IPS-NIHi7 (cell line): ENCODE data around the gene OTX1.
"Not testable (repeated sequence)": the region's sequence is repeated elsewhere in the genome, so short reads cannot be mapped to it uniquely, and the experiment has no call there.

Source experiments
- DNase-seq: peaks from one replicate; pipeline ENCODE4 v3.0.0; 2012; ENCODE audit warnings: mixed read lengths; ENCODE audit errors: extremely low spot score

OTX1 gene

DNA sequence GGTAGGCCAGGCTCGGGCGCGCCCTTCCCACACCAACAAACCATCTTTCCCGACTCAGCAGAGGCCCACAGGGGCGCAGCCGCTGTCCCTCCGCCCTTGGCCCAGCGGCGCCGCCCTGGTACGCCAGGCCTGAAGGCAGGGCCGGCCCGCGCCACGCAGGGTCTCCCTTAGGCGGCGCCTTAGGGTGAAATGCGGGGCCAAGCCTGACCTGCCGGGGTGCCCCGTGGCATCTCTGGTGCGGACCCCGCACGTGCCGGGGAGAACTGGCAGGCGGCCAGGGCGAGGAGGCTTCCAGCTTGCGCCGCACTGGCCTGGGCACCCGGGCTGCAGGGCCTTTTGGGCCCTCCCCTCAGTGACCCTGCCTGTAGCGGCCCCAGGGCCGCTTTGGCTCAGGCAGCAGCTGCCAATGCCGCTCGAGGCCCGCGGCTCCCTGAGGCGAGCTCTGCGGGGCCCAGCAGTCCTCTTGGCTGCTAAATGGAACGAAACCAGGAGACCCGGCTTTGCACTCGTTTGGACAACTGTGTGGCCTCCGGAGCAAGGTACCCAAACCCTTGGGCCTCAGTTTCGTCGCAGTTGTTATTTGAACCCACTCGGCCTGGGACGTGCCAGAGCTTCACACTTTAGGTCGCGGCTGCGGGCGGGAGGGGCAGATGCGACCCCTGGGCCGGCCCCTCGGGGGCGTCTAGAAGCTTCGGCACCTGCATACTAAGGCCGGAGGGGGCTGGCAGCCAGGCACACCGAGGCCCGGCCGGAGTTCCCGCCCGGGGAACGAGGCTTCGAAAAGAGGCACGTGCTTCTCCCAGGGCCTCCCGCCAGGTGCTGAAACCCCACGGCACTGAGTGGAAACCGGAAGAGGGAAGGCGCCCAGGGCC lies 8.5 kb downstream of the OTX1 start:
- no peak for DNase-seq

DNA sequence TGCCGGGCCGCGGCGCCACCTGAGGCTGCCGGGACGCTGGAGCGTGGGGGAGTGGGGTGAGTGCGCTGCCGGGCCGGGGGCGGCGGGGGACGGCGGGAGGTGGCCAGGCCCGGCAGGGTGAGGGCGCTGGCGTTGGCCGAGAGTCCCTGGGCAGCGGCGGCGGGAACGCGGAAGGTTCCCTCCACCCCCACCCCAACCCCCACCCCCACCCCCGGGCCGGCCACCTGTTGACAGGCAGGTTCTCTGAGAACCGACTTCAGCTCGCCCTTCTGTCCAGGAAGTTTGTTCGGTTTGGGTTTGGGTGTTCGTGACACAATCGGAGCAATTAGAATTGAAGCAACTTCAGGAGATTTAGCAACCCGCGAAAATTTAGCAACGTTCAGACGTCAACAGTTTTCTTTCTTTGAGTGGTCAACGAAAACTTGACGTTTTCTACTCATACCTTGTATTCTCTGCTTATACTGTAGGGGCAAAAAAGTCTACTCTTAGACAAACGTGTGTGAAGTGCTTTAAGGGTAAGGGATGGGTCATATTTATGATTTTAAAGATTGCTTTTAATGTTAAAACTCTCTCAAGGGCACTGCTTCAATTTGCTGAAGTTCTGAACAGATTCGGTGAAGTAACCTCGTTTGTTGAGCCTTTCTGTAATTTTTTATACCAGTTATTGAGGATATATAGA lies 9.3 kb downstream of the OTX1 start:
- no peak for DNase-seq

DNA sequence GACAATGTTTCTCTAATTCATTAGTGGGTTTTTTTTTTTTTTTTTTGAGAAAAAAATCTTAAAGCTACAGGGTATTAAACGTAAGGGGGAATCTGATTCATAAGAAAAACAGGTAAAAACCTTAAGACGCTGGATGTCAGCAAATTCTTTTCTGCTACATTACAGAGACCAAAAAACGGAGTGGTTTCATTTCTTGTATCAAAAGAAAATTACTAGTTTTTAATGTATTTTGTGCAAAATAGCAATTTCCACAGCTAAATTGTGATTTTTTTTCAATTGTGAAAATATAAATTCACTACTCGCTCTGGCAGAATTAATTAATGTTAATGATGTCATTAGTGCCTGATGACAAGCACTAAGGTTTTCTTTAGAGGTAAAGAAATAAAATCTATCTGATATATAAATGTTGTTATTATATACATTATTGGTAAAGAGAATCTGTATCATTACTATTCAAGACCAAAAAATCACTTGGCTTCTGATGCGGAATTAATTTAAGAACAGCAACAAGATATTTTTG lies 9.9 kb downstream of the OTX1 start:
- no peak for DNase-seq

DNA sequence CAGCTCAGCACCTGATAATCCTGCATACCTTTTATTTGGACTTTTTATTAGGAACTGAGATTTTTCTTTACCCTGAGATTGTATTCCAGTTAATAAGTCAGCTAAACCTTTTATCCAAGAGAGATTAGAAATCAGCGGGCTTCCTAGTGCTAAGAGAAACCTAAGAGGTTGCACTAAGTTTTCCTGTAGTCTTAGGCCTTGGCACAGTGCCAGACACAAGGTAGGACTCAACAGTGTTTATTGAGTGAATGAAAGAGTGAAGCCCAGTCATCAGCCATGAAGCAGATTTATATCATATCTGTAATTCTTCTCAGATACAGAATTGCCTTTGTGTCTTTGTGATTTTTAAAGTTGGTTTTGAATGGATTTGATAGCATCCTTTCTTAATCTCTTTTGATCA lies 13.6 kb downstream of the OTX1 start:
- DNase-seq, result no peak

DNA sequence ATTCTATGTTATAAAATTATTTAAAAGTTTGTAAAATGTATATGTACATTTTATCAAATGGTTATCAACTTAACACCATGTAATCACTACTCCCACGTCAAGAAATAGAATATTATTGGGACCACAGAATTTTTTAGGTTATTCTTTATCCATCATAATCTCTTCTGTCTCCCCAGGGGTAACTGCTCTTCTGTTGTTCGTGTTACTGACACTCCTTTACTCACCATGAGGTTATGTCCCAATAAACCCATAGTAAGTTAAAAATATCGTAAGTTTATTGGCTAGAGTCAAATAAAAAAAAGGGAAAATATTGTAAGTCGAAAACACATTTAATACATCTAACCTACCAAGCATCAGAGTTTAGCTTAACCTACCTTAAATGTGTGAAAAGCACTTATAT lies 14.0 kb downstream of the OTX1 start:
- DNase-seq, result no peak

DNA sequence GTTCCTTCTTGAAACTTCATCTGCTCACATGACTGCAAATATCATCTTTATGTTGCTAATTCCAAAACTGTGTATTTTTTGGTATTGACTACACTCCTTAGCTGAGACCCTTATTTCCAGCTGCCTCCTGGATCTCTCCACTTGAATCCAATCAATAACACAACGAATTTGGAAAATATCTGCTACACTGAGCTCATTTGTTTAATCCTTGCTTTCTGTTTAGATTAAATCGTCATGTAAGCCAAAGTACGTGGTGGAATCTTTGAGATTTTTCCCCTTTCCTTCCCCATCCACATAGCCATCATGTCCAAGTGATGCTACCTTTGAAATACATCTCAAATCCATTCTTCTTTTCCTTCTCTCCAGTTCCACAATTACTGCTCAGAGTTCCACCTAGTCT lies 15.6 kb downstream of the OTX1 start:
- no peak for DNase-seq

DNA sequence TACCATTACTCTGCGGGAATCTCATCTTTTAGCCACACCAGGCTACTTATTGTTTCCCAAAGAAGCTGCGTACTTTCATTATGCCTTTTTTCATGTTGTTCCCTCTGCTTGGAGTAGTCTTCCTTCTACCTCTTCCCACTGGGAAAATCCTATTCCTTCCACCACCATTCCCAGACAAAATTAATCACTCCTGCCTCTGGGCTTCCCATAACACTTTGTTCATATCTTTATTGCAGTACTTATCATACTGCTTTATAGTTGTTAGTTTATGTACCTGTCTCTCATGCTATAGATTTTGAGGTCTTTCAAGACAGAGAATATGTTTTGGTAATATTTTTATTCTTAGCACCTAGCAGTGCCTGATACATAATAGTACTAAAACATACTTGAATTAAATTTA lies 16.2 kb downstream of the OTX1 start:
- no peak for DNase-seq

DNA sequence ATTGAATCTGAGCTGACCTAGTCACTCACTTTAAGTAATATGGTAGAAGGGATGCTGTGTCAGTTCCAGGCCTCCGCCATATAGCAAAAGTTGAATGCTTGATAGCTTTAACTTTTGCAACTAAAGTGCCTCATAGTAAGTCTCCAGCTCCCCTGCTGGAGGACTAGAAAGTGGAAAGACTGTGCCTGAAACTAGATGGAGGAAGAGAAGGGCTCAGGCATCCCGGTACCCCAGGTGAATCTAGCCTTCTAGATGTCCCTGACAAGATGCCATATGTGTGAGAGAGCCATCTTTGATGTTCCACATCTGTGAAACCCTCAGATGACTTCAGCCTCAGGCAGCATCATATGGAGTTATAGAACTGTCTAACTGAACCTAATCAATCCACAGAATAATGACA lies 21.0 kb downstream of the OTX1 start:
- DNase-seq, result no peak

DNA sequence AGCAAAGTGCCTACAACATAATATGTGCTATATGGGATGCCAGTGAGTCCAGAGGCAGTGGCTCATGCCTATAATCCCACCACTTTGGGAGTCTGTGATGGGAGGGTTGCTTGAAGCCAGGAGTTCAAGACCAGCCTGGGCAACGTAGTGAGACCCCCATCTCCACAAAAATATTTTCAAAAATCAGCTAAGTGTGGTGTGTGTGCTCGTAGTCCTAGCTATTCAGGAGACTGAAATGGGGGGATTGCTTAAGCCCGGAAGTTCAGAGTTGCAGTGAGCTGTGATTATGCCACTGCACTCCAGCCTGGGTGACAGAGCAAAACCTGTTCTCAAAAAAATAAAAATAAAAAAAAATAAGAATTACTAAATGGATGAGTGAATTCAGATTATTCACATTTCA lies 23.4 kb downstream of the OTX1 start:
- no peak for DNase-seq

DNA sequence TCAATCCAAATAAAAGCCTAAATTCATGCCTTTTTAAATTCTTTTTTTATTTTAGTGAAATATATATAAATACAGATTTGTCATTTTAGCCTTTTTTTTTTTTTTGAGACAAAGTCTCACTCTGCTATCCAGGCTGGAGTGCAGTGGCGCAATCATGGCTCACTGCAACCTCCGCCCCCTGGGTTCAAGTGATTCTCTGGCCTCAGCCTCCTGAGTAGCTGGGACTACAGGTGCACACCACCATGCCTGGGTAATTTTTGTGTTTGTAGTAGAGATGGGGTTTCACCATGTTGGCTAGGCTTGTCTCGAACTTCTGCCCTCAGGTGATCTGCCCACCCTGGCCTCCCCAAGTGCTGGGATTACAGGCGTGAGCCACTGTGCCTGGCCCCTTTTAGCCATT lies 23.8 kb downstream of the OTX1 start:
- DNase-seq, result not testable (repeated sequence)

DNA sequence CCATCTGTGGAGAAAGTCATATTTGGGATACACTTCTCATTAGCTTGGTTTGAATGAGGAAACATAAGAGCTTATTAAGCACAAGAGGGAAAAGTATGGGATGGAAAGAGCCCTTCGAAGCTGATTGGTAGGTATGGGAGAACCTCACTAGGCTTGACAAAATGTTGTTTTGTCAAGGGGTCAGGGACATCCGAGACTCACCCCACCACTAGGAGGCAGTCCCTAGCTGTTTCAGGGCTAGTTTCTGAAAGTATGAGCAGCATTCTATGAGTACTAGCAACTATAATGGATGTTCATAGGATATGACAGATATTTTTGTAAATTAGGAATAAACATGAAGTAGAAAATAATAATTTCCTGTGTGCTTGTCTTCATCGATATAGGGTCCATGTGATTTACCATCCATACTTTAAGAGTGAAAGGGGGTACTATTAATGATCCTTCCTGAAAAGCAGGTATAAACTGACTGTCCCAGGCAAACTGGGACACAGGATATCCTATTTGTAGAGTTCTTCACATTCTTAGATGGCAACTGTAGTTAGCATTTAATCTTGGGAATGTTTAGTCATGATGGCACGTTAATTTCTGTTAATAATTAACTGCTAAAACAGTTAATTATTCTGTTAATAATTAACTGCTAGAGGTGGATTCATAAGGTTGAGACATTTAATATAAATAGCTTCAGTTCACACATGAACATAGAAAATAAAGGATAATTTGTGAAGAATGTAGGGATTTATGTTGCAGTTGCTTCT lies 28.4 kb downstream of the OTX1 start:
- peak; percentile 59 for DNase-seq

DNA sequence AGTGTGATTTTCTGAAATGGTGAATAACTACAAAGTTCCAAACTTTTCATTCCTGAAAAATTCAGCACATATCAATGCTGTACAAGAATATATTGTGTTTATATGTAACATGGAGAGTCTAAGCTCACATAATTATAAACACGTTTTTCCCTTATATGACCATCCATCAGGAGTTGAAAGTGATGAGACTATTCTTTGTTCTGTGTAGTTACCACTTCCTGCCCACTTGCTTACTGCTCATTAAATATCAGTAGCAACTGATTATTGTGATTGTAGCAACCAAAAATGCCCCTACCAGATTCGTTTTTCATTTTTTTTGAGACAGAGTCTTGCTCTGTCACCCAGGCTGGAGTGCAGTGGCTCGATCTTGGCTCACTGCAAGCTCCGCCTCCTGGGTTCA lies 30.8 kb downstream of the OTX1 start:
- DNase-seq, result no peak

DNA sequence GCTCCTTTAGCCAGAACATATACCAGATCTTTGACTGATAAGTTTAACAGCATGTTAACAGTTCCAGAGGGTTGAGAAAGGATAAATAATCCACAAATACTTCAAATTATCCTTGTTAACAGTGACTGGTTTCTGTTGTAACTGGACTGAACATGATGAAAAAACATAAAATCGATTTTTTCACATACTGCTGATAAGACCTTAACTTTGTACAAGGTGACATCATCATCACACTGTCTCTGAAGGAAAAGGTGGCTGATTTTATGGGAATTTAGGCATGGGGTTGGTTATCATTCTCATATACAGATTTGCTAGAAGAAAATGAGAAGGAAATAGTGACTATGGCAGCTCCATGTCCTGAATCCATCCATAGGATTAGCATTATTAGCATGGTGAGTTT lies 36.1 kb downstream of the OTX1 start:
- no peak for DNase-seq

DNA sequence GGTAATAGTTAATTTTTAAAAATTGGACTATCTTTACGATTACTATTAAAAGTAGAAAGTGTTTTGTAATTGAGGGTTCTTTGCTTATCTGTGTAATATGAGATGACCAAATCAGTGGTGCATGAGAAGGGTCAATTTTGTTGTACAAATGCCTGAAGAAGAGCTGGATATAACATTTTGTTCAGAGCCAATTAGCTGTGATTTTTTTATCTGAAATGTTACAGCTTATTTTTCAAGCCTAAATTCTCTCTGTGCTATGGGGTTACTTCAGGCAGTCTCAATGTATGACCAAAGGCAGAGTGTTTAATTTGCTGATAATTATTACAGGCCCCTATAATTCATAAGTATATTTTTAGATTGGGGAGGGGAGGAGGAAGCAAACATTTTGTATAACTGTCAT lies 41.8 kb downstream of the OTX1 start:
- DNase-seq, result no peak

DNA sequence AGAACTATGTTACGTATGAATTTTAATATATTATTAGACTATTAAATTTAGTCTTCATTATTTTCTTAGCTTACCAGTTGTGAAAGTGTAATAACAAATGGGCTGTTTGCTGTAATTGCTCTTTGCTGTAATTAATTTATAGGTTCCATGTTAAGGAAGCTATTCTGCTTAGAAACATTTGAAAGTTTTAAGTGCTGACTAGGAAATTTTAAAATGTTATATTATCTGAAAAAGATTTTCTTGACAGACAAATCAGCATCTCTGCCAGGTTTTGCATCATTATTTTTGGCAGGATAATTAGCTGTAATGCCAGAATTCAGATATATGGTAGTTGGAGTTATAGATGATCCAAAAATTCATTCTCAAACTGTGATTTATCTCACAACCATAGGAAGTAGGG lies 42.2 kb downstream of the OTX1 start:
- DNase-seq, result no peak

DNA sequence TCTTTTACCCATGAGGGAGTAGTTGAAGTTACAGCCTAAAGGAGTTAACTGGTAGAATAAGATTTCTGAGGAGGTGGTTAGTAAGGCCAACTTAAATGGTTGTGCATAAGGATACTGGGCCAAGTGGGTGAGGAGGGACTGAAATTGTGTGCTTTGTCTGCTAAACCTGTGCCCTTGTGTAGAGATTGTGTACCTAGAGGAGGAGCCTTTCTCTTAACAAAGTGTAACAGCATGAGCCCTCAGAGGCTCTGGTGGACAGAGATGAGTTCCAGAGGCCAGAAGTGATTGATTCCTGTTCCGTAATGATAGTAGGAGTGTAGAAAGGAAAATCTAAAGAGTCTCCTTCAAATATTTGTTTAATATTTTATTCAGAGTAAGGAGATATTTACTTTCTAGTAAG lies 42.9 kb downstream of the OTX1 start:
- no peak for DNase-seq

DNA sequence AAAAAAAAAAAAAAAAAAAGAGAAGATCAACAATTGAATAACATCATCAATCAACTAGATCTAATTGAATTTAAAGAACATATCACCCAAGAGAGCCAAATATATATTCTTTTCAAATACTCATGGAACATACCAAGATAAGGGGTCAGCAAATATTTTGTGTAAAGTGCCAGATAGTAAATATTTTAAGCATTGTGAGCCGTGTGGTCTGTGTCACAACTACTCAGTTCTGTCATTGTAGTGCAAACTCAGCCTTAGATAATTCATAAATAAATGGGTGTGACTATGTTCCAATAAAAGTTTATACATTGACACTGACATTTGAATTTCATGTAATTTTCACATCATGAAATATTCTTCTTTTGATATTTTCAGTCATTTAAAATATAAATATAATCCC lies 45.9 kb downstream of the OTX1 start:
- no peak for DNase-seq

DNA sequence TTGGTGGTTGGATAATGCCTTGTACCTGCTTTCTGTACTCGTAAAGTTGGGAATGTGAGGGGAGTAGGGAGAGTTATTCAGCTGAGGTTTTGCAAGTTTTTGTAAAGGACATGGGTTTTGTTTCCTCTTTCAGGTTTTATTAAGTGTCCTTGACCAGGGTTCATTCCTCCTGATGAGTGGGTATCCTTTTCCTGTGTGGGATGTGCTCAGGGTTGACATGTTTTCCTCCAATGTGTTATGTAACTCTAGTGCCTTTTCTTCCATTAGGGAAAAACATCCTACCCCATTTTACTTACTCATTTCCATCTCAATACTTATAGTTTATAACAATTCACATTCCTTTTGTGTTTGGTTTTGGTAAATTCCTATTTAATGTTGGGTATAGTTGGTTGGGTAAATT lies 48.4 kb downstream of the OTX1 start:
- no peak for DNase-seq

DNA sequence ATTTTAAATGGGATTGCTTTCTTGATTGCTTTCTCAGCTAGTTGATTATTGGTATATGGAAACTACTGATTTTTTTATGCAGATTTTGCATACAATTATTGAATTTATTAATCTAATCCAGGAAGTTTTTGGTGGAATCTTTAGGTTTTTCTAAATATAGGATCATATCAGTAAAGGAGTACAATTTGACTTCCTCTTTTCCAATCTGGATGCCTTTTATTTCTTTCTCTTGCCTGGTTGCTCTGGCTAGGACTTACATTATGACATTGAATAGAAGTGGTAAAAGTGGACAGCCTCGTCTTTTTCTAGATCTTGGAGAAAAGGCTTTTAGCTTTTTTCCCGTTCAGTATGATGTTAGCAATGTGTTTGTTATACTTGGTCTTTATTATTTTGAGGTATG lies 51.3 kb downstream of the OTX1 start:
- DNase-seq, result no peak

DNA sequence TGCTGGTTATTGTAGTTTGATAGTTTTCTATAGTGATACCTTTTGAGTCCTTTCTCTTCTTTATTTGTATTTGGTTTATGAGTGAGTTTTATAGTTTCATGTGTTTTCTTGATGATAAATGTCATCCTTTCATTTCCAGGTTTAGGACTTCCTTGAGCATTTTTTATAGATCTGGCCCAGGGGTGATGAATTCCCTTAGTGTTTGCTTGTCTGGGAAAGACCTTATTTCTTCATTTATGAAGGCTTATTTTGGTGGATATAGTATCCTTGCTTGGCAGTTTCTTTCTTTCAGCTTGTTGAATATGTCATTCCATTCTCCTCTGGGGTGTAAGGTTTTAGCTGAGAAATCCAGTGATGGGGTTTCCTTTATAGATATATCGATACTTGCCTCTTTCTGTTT lies 53.9 kb downstream of the OTX1 start:
- DNase-seq, result no peak
